KMS-11 (cell line): ENCODE data around the gene LGALSL.

Source experiments
- H2AFZ ChIP-seq: fragments of 200-600 bp; sonication (generic); 2 replicates; pipeline ENCODE4 v1.6.1; 2016; ENCODE audit warnings: antibody characterized with exemption, mixed run types, low read depth
- H3K27ac ChIP-seq: fragments of 200-600 bp; sonication (generic); 2 replicates; pipeline ENCODE4 v1.6.1; 2016; ENCODE audit warnings: mild to moderate bottlenecking, mixed run types
- H3K27me3 ChIP-seq: fragments of 200-600 bp; sonication (generic); 2 replicates; pipeline ENCODE4 v1.6.1; 2017; ENCODE audit warnings: mild to moderate bottlenecking, low read depth, mixed run types, moderate library complexity; ENCODE audit not compliant: insufficient read depth
- H3K36me3 ChIP-seq: fragments of 200-600 bp; sonication (generic); 2 replicates; pipeline ENCODE4 v1.6.1; 2017; ENCODE audit warnings: mild to moderate bottlenecking, mixed run types; ENCODE audit not compliant: insufficient read depth
- H3K4me1 ChIP-seq: fragments of 200-600 bp; sonication (generic); 2 replicates; pipeline ENCODE4 v1.6.1; 2016; ENCODE audit warnings: mild to moderate bottlenecking, low read depth, mixed run types; ENCODE audit not compliant: poor library complexity, severe bottlenecking
- H3K4me2 ChIP-seq: fragments of 200-600 bp; sonication (generic); 2 replicates; pipeline ENCODE4 v1.7.0; 2016; ENCODE audit warnings: mild to moderate bottlenecking, mixed run types
- H3K4me3 ChIP-seq: fragments of 200-600 bp; sonication (generic); IDR thresholded peaks from 2 replicates; pipeline ENCODE4 v1.6.1; 2017; ENCODE audit warnings: low read depth, low read length, mixed read lengths; ENCODE audit not compliant: insufficient read depth
- H3K79me2 ChIP-seq: fragments of 200-600 bp; sonication (generic); 2 replicates; pipeline ENCODE4 v1.6.1; 2016; ENCODE audit warnings: low read depth, mixed run types; ENCODE audit not compliant: insufficient read depth
- H3K9ac ChIP-seq: fragments of 200-600 bp; sonication (generic); 2 replicates; pipeline ENCODE4 v1.6.1; 2016; ENCODE audit warnings: mild to moderate bottlenecking, mixed run types
- H4K20me1 ChIP-seq: fragments of 200-600 bp; sonication (generic); 2 replicates; pipeline ENCODE4 v1.6.1; 2016; ENCODE audit warnings: mild to moderate bottlenecking, mixed run types; ENCODE audit not compliant: insufficient read depth
- TF ChIP-seq, protein P1 (sequence below): fragments of 200-600 bp; sonication (generic); conservative IDR thresholded peaks from 2 replicates; pipeline ENCODE4 v1.6.1; 2017; ENCODE audit warnings: low read depth, mild to moderate bottlenecking, antibody characterized with exemption, low read length, moderate library complexity, mixed read lengths

Gene LGALSL

DNA sequence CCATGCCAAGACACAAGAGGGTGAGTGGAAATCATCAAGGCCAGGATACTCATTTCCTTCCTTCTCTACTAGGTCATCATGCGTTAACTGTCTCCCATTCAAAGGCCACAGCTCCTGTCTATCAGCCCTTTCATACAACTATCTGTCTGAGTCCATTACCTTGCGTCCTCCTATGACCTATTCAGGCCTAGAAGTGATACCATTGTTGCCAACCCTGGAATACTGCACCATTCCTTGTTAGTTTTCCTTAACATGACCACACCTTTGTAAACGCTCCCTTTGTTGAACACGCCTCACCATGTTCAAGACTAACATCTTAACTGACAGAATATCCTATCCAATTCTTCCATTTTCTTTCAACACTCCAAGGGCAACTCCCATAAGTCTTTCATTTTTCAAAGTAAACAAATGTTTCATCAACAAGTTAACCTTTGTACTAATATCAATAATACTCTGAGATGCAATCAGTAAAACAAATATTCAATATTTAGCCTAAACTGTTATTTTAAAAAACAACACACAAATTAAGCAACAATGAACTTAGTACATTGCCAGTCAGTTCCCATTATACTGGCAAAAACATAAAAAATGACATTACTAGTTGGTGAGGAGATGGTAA, 19.8 kb upstream of the LGALSL start:
- Histone ChIP-seq H3K79me2 (no peaks in the 10 kb centered on the region), H3K4me3 (no peak overlapping the region), H3K9ac (no peak overlapping the region), H3K4me2 (no peak overlapping the region), H3K36me3 (no peaks in the 10 kb centered on the region), H3K27ac (no peak overlapping the region), H2AFZ (no peak overlapping the region), H3K4me1 (no peaks in the 10 kb centered on the region), H4K20me1 (no peaks in the 10 kb centered on the region), H3K27me3 (no peaks in the 10 kb centered on the region)
- TF ChIP-seq, protein P1, sequence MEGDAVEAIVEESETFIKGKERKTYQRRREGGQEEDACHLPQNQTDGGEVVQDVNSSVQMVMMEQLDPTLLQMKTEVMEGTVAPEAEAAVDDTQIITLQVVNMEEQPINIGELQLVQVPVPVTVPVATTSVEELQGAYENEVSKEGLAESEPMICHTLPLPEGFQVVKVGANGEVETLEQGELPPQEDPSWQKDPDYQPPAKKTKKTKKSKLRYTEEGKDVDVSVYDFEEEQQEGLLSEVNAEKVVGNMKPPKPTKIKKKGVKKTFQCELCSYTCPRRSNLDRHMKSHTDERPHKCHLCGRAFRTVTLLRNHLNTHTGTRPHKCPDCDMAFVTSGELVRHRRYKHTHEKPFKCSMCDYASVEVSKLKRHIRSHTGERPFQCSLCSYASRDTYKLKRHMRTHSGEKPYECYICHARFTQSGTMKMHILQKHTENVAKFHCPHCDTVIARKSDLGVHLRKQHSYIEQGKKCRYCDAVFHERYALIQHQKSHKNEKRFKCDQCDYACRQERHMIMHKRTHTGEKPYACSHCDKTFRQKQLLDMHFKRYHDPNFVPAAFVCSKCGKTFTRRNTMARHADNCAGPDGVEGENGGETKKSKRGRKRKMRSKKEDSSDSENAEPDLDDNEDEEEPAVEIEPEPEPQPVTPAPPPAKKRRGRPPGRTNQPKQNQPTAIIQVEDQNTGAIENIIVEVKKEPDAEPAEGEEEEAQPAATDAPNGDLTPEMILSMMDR = no peak

DNA sequence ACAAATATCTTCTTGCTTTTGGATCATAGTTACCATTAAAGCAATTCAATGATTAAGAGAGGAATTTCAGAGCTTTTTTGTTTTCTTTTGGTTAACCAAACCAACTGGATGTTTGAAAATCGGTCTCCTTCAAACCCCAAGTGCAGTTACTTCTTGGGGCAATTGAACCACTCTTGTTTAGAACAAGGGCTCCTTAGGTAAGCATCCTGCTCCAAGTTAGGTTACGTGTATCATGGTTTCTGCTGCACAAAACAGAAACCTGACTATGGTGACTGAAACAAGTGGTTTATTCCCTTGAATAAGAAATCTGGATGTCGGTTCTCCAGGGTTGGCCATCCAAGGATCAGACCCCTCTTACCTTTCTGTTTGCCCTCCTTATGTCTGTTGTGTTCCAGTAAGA, 16.1 kb upstream of the LGALSL start:
- Histone ChIP-seq H3K27me3 (no peaks in the 10 kb centered on the region), H3K4me1 (no peaks in the 10 kb centered on the region), H3K4me2 (no peak overlapping the region), H3K4me3 (no peak overlapping the region), H3K36me3 (no peaks in the 10 kb centered on the region), H3K27ac (no peak overlapping the region), H4K20me1 (no peaks in the 10 kb centered on the region), H2AFZ (no peak overlapping the region), H3K79me2 (no peaks in the 10 kb centered on the region), H3K9ac (no peak overlapping the region)
- TF ChIP-seq, protein P1 = no peak

DNA sequence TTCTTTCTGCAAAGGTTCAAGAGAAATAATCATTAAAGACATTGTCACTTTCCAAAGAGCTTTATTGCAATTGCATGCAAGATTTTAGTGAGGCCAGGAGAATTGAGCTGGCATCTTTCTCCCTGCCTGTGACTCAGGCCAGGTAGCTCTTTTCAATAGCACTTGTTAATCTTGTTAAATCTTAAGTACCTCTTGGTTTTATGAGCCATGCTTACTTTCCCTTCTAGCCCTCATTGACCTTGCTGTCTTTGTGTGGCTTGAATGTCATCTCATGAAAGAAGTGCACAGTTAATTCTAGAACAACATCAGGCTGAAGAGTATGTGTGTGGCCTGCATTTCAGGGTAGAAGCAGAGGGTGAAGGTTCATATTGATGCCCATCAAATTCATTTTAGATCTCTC, 14.8 kb upstream of the LGALSL start:
- Histone ChIP-seq H3K4me2 (no peak overlapping the region), H3K36me3 (no peaks in the 10 kb centered on the region), H2AFZ (no peak overlapping the region), H3K9ac (no peak overlapping the region), H3K27me3 (no peaks in the 10 kb centered on the region), H4K20me1 (no peaks in the 10 kb centered on the region), H3K27ac (no peak overlapping the region), H3K79me2 (no peaks in the 10 kb centered on the region), H3K4me1 (no peaks in the 10 kb centered on the region), H3K4me3 (no peak overlapping the region)
- TF ChIP-seq, protein P1 = no peak

DNA sequence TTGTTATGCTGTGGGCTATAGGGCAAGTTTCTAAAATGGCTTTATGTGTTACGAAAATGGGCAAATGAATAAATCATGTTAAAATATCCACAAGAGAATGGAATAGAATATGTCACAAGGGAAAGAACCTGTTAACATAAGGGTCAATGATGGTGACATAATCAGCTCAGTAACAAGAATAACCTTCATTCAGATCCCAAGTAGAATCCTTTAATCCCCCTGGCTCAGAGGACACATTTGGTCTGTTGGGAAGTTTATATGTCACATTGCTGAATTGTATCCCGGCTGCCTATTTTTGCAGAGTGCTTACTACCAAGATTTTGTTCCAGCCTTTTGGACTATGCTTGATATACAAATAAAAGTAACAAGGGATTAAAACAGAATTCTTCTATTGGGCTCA, 13.1 kb upstream of the LGALSL start:
- Histone ChIP-seq H3K36me3 (no peaks in the 10 kb centered on the region), H3K27ac (no peak overlapping the region), H3K79me2 (no peaks in the 10 kb centered on the region), H3K9ac (no peak overlapping the region), H3K4me3 (no peak overlapping the region), H3K4me2 (no peak overlapping the region), H3K4me1 (peaks cover 7% of the 10 kb centered on the region), H4K20me1 (no peaks in the 10 kb centered on the region), H2AFZ (no peak overlapping the region), H3K27me3 (no peaks in the 10 kb centered on the region)
- TF ChIP-seq, protein P1 = no peak
